ENCODE measurements around the gene MGAT3. TPM values are rescaled to one million over a fixed set of nuclear protein-coding genes. Genes with fewer than 3 reads are reported as not detected.

The MGAT3 gene
- total RNA-seq, 5 donors from 2014 or later (not counting 1 experiment from before 2014, with no cell fraction given), result 0.23 to 2.7 (median 1.1) TPM

DNA sequence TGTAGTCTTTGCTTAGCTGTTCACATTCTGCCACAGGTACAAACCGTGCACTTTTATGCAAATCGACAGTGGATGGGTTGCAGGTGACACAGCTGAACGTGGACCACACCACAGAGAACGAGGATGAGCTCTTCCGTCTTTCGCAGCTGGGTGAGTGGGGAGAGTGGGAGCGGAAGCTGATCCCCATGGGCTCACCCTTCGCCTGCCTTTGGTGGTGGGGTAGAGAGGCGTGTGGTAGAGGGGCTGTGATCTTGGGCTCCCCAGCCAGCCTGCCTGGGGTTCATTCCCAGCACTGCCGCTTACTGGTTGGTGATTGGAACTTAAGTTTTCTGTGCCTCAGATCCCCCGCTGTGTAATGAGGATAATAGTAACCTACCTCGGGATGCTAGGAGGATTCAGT lies 38.1 kb upstream of the MGAT3 start:
- Histone ChIP-seq H3K27ac (ENCODE audit: low read length) (no peak overlapping the region), H3K4me3 (ENCODE audit: control insufficient read depth in 1 of 2, extremely low read depth in 1 of 2, low read length in 1 of 2) (no peak overlapping the region), H3K9me3 (no peaks in the 10 kb centered on the region), H3K27me3 (replicated peaks in 1 of 2; ENCODE audit: control insufficient read depth in 2 of 2, extremely low read depth in 1 of 2, insufficient read depth in 2 of 2, low read length in 1 of 2) (no peaks in the 10 kb centered on the region), H3K4me1 (ENCODE audit: control insufficient read depth in 1 of 2, extremely low read depth in 1 of 2, insufficient read depth in 2 of 2, low read length in 2 of 2) (peaks cover 25 to 39% of the 10 kb centered on the region in 2 experiments), H3K36me3 (ENCODE audit: control insufficient read depth in 2 of 2, extremely low read depth in 1 of 2, insufficient read depth in 1 of 2, low read length in 1 of 2) (peaks cover 30 to 74% of the 10 kb centered on the region in 2 donors)
- H3K9me3 Mint-ChIP-seq, result no peaks in the 10 kb centered on the region
- no peaks in the 10 kb centered on the region for H3K27me3 Mint-ChIP-seq
- no peak overlapping the region for H3K4me3 Mint-ChIP-seq
- H3K36me3 Mint-ChIP-seq, result peaks cover 41% of the 10 kb centered on the region
- WGBS (ENCODE audit: insufficient coverage), result 95% methylated on average over 11 of the region's 12 CpGs
- POLR2A ChIA-PET, result no interaction called here
- ATAC-seq (replicated peaks in 1 of 4), result no peak
- peaks cover 29 to 37% (median 30%) of the 10 kb centered on the region in 3 donors for H3K4me1 Mint-ChIP-seq
- DNase-seq, result no peak
- CTCF ChIA-PET, result no interaction called here
- no peak overlapping the region for H3K27ac Mint-ChIP-seq

DNA sequence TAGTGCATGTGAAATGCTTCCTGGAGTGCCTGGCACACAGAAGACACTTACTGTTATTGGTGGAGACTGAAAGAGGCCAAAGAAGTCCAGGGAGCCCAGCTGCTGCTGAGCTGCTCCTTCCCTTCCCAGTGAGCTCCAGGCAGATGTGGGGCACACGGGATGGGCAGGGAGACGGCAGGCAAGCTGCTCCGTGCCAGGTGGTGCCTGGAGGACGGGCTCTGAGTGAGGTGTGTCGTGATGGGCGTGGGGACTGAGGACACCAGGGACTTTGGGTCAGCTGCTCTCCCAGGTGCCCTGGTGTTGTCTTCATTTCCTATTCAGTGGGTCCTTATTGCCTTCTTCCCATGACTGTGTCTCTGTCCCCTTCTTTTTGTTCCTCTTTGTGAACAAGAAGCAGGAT lies 37.7 kb upstream of the MGAT3 start:
- H3K27ac ChIP-seq (ENCODE audit: low read length), result no peak overlapping the region
- ChIA-PET CTCF (no interaction called here), POLR2A (no interaction called here)
- no peak overlapping the region for H3K4me3 Mint-ChIP-seq
- peaks cover 30 to 78% of the 10 kb centered on the region in 2 donors for H3K36me3 ChIP-seq (ENCODE audit: control insufficient read depth in 2 of 2, extremely low read depth in 1 of 2, insufficient read depth in 1 of 2, low read length in 1 of 2)
- no peak overlapping the region for H3K27ac Mint-ChIP-seq
- no peaks in the 10 kb centered on the region for H3K27me3 ChIP-seq (replicated peaks in 1 of 2; ENCODE audit: control insufficient read depth in 2 of 2, extremely low read depth in 1 of 2, insufficient read depth in 2 of 2, low read length in 1 of 2)
- no peaks in the 10 kb centered on the region for H3K9me3 Mint-ChIP-seq
- H3K9me3 ChIP-seq, result no peaks in the 10 kb centered on the region
- 91% methylated on average over 6 of the region's 6 CpGs for WGBS (ENCODE audit: insufficient coverage)
- no peak for ATAC-seq (replicated peaks in 1 of 4)
- H3K4me1 ChIP-seq (ENCODE audit: control insufficient read depth in 1 of 2, extremely low read depth in 1 of 2, insufficient read depth in 2 of 2, low read length in 2 of 2), result peaks cover 21 to 35% of the 10 kb centered on the region in 2 experiments
- no peak overlapping the region for H3K4me3 ChIP-seq (ENCODE audit: control insufficient read depth in 1 of 2, extremely low read depth in 1 of 2, low read length in 1 of 2)
- no peaks in the 10 kb centered on the region for H3K27me3 Mint-ChIP-seq
- peaks cover 42% of the 10 kb centered on the region for H3K36me3 Mint-ChIP-seq
- H3K4me1 Mint-ChIP-seq, result peaks cover 25 to 33% (median 26%) of the 10 kb centered on the region in 3 donors
- no peak for DNase-seq

DNA sequence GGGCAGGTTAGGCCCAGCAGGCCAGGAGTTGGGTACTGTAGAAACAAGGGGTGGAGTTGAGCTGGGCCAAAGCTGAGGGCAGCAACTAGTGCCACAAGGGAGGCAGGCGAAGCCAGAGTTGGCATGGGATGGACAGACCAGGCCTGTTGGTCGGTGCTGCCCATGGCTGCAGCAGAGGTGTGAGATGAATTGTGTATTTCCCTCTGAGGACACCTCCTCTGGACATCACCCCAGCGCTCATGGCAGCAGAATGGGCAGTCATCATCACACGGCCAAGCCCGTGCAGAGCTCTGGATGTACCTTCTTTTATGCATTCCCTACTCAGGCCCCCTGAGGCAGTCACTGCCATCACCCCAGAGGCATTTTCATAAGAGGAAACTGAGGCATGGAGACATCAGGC lies 36.9 kb upstream of the MGAT3 start:
- ChIA-PET POLR2A (no interaction called here), CTCF (interaction anchor here in 1 of 2 donors (0.6 kb wide), 1 partner anchor 44 kb away, joined by 7 read pairs; no protein-coding TSS in a partner anchor)
- Mint-ChIP-seq H3K9me3 (no peaks in the 10 kb centered on the region), H3K36me3 (peaks cover 42% of the 10 kb centered on the region), H3K4me1 (peaks cover 16 to 25% (median 18%) of the 10 kb centered on the region in 3 donors), H3K4me3 (no peak overlapping the region), H3K27me3 (no peaks in the 10 kb centered on the region), H3K27ac (no peak overlapping the region)
- Histone ChIP-seq H3K9me3 (no peaks in the 10 kb centered on the region), H3K27me3 (replicated peaks in 1 of 2; ENCODE audit: control insufficient read depth in 2 of 2, extremely low read depth in 1 of 2, insufficient read depth in 2 of 2, low read length in 1 of 2) (no peaks in the 10 kb centered on the region), H3K27ac (ENCODE audit: low read length) (no peak overlapping the region), H3K36me3 (ENCODE audit: control insufficient read depth in 2 of 2, extremely low read depth in 1 of 2, insufficient read depth in 1 of 2, low read length in 1 of 2) (peaks cover 30 to 85% of the 10 kb centered on the region in 2 donors), H3K4me1 (ENCODE audit: control insufficient read depth in 1 of 2, extremely low read depth in 1 of 2, insufficient read depth in 2 of 2, low read length in 2 of 2) (peaks cover 14 to 27% of the 10 kb centered on the region in 2 experiments), H3K4me3 (ENCODE audit: control insufficient read depth in 1 of 2, extremely low read depth in 1 of 2, low read length in 1 of 2) (no peak overlapping the region)
- ATAC-seq (replicated peaks in 1 of 4) (no peak), DNase-seq (no peak)
- WGBS (ENCODE audit: insufficient coverage), result 100% methylated on average over 5 of the region's 5 CpGs

DNA sequence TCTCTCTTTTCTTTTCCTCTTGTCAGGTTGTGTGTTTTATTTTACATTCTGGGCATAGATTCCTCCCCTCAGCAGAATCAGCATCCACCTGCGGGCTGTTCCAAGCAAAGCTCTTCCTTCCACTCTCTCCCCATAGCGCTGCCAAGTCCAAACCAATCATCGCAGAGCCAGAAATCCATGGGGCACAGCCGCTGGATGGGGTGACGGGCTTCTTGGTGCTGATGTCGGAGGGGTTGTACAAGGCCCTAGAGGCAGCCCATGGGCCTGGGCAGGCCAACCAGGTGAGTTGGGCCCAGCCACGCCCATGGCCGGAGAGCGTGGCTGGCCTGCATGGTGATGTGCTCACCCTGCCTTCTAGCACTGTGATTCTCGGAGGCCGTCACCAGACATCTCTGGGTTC lies 35.1 kb upstream of the MGAT3 start:
- Mint-ChIP-seq H3K27ac (no peak overlapping the region), H3K36me3 (peaks cover 47% of the 10 kb centered on the region), H3K9me3 (no peaks in the 10 kb centered on the region), H3K4me3 (no peak overlapping the region), H3K27me3 (no peaks in the 10 kb centered on the region), H3K4me1 (peaks cover 1 to 15% (median 2%) of the 10 kb centered on the region in 3 donors)
- Histone ChIP-seq H3K4me3 (ENCODE audit: control insufficient read depth in 1 of 2, extremely low read depth in 1 of 2, low read length in 1 of 2) (no peak overlapping the region), H3K36me3 (ENCODE audit: control insufficient read depth in 2 of 2, extremely low read depth in 1 of 2, insufficient read depth in 1 of 2, low read length in 1 of 2) (peaks cover 29 to 78% of the 10 kb centered on the region in 2 donors), H3K9me3 (no peaks in the 10 kb centered on the region), H3K27ac (ENCODE audit: low read length) (no peak overlapping the region), H3K27me3 (replicated peaks in 1 of 2; ENCODE audit: control insufficient read depth in 2 of 2, extremely low read depth in 1 of 2, insufficient read depth in 2 of 2, low read length in 1 of 2) (no peaks in the 10 kb centered on the region), H3K4me1 (ENCODE audit: control insufficient read depth in 1 of 2, extremely low read depth in 1 of 2, insufficient read depth in 2 of 2, low read length in 2 of 2) (peaks cover 2 to 9% of the 10 kb centered on the region in 2 experiments)
- no peak for DNase-seq
- WGBS (ENCODE audit: insufficient coverage), result 98% methylated on average over 7 of the region's 11 CpGs
- POLR2A ChIA-PET, result no interaction called here
- ATAC-seq (replicated peaks in 1 of 4), result no peak
- CTCF ChIA-PET, result no interaction called here

DNA sequence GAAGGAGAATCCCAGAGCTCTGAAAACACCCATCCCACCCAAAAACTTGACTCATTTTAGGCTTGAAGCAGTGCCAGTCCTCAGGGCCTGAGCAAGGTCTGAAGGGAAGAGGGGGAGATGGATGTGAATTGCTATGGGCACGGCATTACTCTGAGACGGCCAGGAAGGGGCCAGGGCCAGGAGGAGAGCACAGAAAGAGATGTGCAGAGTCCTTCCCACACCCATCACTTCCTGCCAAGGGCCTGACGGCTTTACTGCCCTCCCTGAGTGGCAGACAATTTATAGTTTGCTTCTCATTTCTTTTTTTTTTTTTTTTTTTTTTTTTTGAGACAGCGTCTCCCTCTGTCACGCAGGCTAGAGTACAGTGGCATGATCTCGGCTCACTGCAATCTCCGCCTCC lies 34.7 kb upstream of the MGAT3 start:
- 100% methylated on average over 4 of the region's 7 CpGs for WGBS (ENCODE audit: insufficient coverage)
- Histone ChIP-seq H3K36me3 (ENCODE audit: control insufficient read depth in 2 of 2, extremely low read depth in 1 of 2, insufficient read depth in 1 of 2, low read length in 1 of 2) (peaks cover 30 to 78% of the 10 kb centered on the region in 2 donors), H3K27ac (ENCODE audit: low read length) (no peak overlapping the region), H3K9me3 (no peaks in the 10 kb centered on the region), H3K27me3 (replicated peaks in 1 of 2; ENCODE audit: control insufficient read depth in 2 of 2, extremely low read depth in 1 of 2, insufficient read depth in 2 of 2, low read length in 1 of 2) (no peaks in the 10 kb centered on the region), H3K4me3 (ENCODE audit: control insufficient read depth in 1 of 2, extremely low read depth in 1 of 2, low read length in 1 of 2) (no peak overlapping the region), H3K4me1 (ENCODE audit: control insufficient read depth in 1 of 2, extremely low read depth in 1 of 2, insufficient read depth in 2 of 2, low read length in 2 of 2) (peaks cover 0 to 5% of the 10 kb centered on the region in 2 experiments)
- H3K27ac Mint-ChIP-seq, result no peak overlapping the region
- H3K4me1 Mint-ChIP-seq, result peaks cover 0 to 14% (median 0%) of the 10 kb centered on the region in 3 donors
- ATAC-seq (replicated peaks in 1 of 4) (no peak), DNase-seq (no peak)
- no peaks in the 10 kb centered on the region for H3K9me3 Mint-ChIP-seq
- H3K27me3 Mint-ChIP-seq, result no peaks in the 10 kb centered on the region
- POLR2A ChIA-PET, result no interaction called here
- no peak overlapping the region for H3K4me3 Mint-ChIP-seq
- peaks cover 49% of the 10 kb centered on the region for H3K36me3 Mint-ChIP-seq
- CTCF ChIA-PET, result no interaction called here

DNA sequence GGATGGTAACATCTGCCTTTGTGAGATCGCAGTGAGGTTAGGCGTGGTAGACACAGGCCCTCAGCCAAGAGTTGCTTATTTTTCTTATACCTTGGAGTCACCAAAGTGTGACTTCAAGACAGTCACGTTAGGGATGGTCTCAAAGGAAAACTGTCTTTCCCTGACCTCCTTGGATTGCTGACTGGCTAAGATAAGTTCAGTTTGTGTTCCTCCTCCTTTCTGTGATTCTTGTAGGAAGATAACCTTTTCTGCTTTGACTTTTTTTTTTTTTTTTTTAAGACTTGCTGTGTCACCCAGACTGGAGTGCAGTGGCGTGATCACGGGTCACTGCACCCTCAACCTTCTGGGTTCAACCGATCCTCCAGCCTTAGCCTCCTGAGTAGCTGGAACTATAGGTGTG lies 34.1 kb upstream of the MGAT3 start:
- Histone ChIP-seq H3K27ac (ENCODE audit: low read length) (no peak overlapping the region), H3K27me3 (replicated peaks in 1 of 2; ENCODE audit: control insufficient read depth in 2 of 2, extremely low read depth in 1 of 2, insufficient read depth in 2 of 2, low read length in 1 of 2) (no peaks in the 10 kb centered on the region), H3K36me3 (ENCODE audit: control insufficient read depth in 2 of 2, extremely low read depth in 1 of 2, insufficient read depth in 1 of 2, low read length in 1 of 2) (peaks cover 32 to 78% of the 10 kb centered on the region in 2 donors), H3K4me1 (ENCODE audit: control insufficient read depth in 1 of 2, extremely low read depth in 1 of 2, insufficient read depth in 2 of 2, low read length in 2 of 2) (peaks cover 0 to under 1% of the 10 kb centered on the region in 2 experiments), H3K4me3 (ENCODE audit: control insufficient read depth in 1 of 2, extremely low read depth in 1 of 2, low read length in 1 of 2) (no peak overlapping the region), H3K9me3 (no peaks in the 10 kb centered on the region)
- ChIA-PET CTCF (no interaction called here), POLR2A (interaction anchor here in 1 of 2 donors (0.7 kb wide), 1 partner anchor 382 kb away, joined by 6 read pairs; no protein-coding TSS in a partner anchor)
- Mint-ChIP-seq H3K4me3 (no peak overlapping the region), H3K27me3 (no peaks in the 10 kb centered on the region), H3K36me3 (peaks cover 52% of the 10 kb centered on the region), H3K4me1 (peaks cover 0 to 14% (median 0%) of the 10 kb centered on the region in 3 donors), H3K27ac (no peak overlapping the region), H3K9me3 (no peaks in the 10 kb centered on the region)
- ATAC-seq (replicated peaks in 1 of 4), result no peak
- WGBS (ENCODE audit: insufficient coverage), result 97% methylated on average over 6 of the region's 6 CpGs
- no peak for DNase-seq

DNA sequence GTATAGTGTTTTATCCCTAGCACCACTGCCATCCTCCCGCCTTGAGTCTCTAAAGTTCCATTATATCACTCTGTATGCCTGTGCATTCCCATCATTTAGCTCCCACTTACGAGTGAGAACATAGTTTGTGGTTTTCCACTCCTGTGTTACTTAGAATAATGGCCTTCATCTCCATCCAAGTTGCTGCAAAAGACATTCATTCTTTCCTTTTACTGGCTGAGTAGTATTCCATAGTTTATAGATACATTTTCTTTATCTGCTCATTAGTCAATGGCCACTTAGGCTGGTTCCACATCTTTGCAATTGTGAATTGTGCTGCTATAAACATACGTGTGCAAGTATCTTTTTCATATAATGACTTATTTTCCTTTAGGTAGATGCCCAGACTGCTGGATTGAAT lies 32.8 kb upstream of the MGAT3 start:
- 100% methylated on average over 1 of the region's 3 CpGs for WGBS (ENCODE audit: insufficient coverage)
- ATAC-seq (replicated peaks in 1 of 4) (no peak), DNase-seq (no peak)
- Histone ChIP-seq H3K27ac (ENCODE audit: low read length) (no peak overlapping the region), H3K27me3 (replicated peaks in 1 of 2; ENCODE audit: control insufficient read depth in 2 of 2, extremely low read depth in 1 of 2, insufficient read depth in 2 of 2, low read length in 1 of 2) (no peaks in the 10 kb centered on the region), H3K4me3 (ENCODE audit: control insufficient read depth in 1 of 2, extremely low read depth in 1 of 2, low read length in 1 of 2) (no peak overlapping the region), H3K4me1 (ENCODE audit: control insufficient read depth in 1 of 2, extremely low read depth in 1 of 2, insufficient read depth in 2 of 2, low read length in 2 of 2) (no peaks in the 10 kb centered on the region), H3K9me3 (no peaks in the 10 kb centered on the region), H3K36me3 (ENCODE audit: control insufficient read depth in 2 of 2, extremely low read depth in 1 of 2, insufficient read depth in 1 of 2, low read length in 1 of 2) (peaks cover 29 to 78% of the 10 kb centered on the region in 2 donors)
- no peak overlapping the region for H3K27ac Mint-ChIP-seq
- peaks cover 46% of the 10 kb centered on the region for H3K36me3 Mint-ChIP-seq
- POLR2A ChIA-PET, result interaction anchor here in 1 of 2 donors (0.7 kb wide), 1 partner anchor 1944 kb away, joined by 3 read pairs; no protein-coding TSS in a partner anchor
- CTCF ChIA-PET, result no interaction called here
- no peak overlapping the region for H3K4me3 Mint-ChIP-seq
- H3K27me3 Mint-ChIP-seq, result no peaks in the 10 kb centered on the region
- peaks cover 0 to 11% (median 0%) of the 10 kb centered on the region in 3 donors for H3K4me1 Mint-ChIP-seq
- no peaks in the 10 kb centered on the region for H3K9me3 Mint-ChIP-seq
